Measurements from ENCODE around the gene CA10. TPM values are rescaled to one million over a fixed set of nuclear protein-coding genes. Genes with fewer than 3 reads are reported as not detected.

Gene CA10
- polyA plus RNA-seq, 4 donors = 0.19 to 0.31 TPM; not detected in 2

GRCh38 chr17:52027081-52027480, 131.4 kb downstream of the CA10 start:
- Histone ChIP-seq H3K36me3 (ENCODE audit: control insufficient read depth in 3 of 3, insufficient read depth in 2 of 3, low read depth in 1 of 3, low read length in 3 of 3) (no peaks in the 10 kb centered on the region), H3K4me1 (ENCODE audit: control insufficient read depth in 3 of 3, insufficient read depth in 2 of 3, low read depth in 1 of 3, low read length in 2 of 3) (no peaks in the 10 kb centered on the region), H3K27ac (ENCODE audit: low read depth in 1 of 3, low read length in 2 of 3) (no peak overlapping the region), H3K27me3 (ENCODE audit: control insufficient read depth in 3 of 3, insufficient read depth in 3 of 3, low read length in 3 of 3) (no peaks in the 10 kb centered on the region), H3K9me3 (ENCODE audit: control insufficient read depth in 2 of 2, insufficient read depth in 1 of 2, low read depth in 1 of 2, low read length in 1 of 2) (no peaks in the 10 kb centered on the region), H3K4me3 (ENCODE audit: low read depth in 1 of 3, low read length in 3 of 3) (no peak overlapping the region)
- no peak for DNase-seq
- FAIRE-seq = no peak
- WGBS, 3 donors = 67 to 81% (median 75%) methylated on average over 2 of the region's 2 CpGs

GRCh38 chr17:52026075-52026474, 132.4 kb downstream of the CA10 start:
- no peak for DNase-seq
- 61 to 70% (median 63%) methylated on average over 2 of the region's 2 CpGs for WGBS, 3 donors
- H3K9me3 ChIP-seq (ENCODE audit: control insufficient read depth in 2 of 2, insufficient read depth in 1 of 2, low read depth in 1 of 2, low read length in 1 of 2) = no peaks in the 10 kb centered on the region
- no peaks in the 10 kb centered on the region for H3K27me3 ChIP-seq (ENCODE audit: control insufficient read depth in 3 of 3, insufficient read depth in 3 of 3, low read length in 3 of 3)
- H3K4me1 ChIP-seq (ENCODE audit: control insufficient read depth in 3 of 3, insufficient read depth in 2 of 3, low read depth in 1 of 3, low read length in 2 of 3) = no peaks in the 10 kb centered on the region
- H3K36me3 ChIP-seq (ENCODE audit: control insufficient read depth in 3 of 3, insufficient read depth in 2 of 3, low read depth in 1 of 3, low read length in 3 of 3) = no peaks in the 10 kb centered on the region
- no peak for FAIRE-seq
- no peak overlapping the region for H3K27ac ChIP-seq (ENCODE audit: low read depth in 1 of 3, low read length in 2 of 3)
- no peak overlapping the region for H3K4me3 ChIP-seq (ENCODE audit: low read depth in 1 of 3, low read length in 3 of 3)

DNA sequence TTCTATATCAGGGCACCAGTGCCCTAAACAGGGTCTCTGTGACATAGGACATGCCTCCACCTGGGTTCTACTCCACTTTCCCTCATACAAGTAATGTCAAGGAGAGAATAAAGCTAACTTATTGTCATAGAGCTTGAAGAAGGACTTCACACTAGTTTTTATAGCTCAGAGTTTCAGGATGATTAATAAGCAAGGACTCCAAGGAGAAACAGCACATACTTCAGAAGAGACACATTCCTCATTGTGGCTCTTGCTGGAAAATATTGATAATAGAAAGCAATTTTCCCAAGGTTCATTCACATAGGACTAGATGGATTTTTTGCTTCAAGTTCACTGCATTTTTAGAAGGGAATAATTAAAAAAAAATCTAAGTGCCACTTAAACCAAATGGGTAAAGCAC, 133.3 kb downstream of the CA10 start:
- no peaks in the 10 kb centered on the region for H3K9me3 ChIP-seq (ENCODE audit: control insufficient read depth in 2 of 2, insufficient read depth in 1 of 2, low read depth in 1 of 2, low read length in 1 of 2)
- FAIRE-seq (no peak), DNase-seq (no peak)
- no peak overlapping the region for H3K27ac ChIP-seq (ENCODE audit: low read depth in 1 of 3, low read length in 2 of 3)
- H3K4me1 ChIP-seq (ENCODE audit: control insufficient read depth in 3 of 3, insufficient read depth in 2 of 3, low read depth in 1 of 3, low read length in 2 of 3) = no peaks in the 10 kb centered on the region
- H3K36me3 ChIP-seq (ENCODE audit: control insufficient read depth in 3 of 3, insufficient read depth in 2 of 3, low read depth in 1 of 3, low read length in 3 of 3) = no peaks in the 10 kb centered on the region
- H3K27me3 ChIP-seq (ENCODE audit: control insufficient read depth in 3 of 3, insufficient read depth in 3 of 3, low read length in 3 of 3) = no peaks in the 10 kb centered on the region
- H3K4me3 ChIP-seq (ENCODE audit: low read depth in 1 of 3, low read length in 3 of 3) = no peak overlapping the region

DNA sequence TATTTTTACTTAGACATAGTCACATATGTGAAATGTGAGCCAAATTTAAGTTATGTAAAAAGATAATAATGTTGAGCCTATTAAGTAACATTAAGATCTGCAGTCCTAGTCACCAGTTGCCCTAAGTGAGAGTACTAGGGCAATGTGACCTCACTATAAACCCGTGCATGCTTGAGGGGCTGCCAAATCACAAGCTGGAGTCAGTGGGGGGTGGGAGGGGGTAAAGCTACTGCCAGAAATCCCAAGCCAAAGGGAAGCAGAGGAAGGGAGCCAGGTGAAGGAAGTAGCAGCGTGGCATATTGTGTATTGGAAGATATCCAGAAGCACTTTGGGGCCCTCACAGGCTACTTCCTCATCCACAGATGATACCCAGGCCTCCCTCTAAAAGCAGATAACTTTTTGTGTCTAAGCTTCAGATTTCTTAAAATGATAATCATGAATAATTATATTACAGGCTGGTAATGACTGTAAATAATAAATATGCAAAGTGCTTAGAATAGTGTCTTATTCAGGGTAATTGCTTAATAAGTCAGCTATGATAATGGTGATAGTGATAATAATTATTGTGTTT, 134.1 kb downstream of the CA10 start:
- no peaks in the 10 kb centered on the region for H3K36me3 ChIP-seq (ENCODE audit: control insufficient read depth in 3 of 3, insufficient read depth in 2 of 3, low read depth in 1 of 3, low read length in 3 of 3)
- WGBS, 3 donors = 9 to 26% (median 15%) methylated on average over 2 of the region's 2 CpGs
- H3K4me1 ChIP-seq (ENCODE audit: control insufficient read depth in 3 of 3, insufficient read depth in 2 of 3, low read depth in 1 of 3, low read length in 2 of 3) = no peaks in the 10 kb centered on the region
- H3K9me3 ChIP-seq (ENCODE audit: control insufficient read depth in 2 of 2, insufficient read depth in 1 of 2, low read depth in 1 of 2, low read length in 1 of 2) = no peaks in the 10 kb centered on the region
- H3K4me3 ChIP-seq (ENCODE audit: low read depth in 1 of 3, low read length in 3 of 3) = no peak overlapping the region
- H3K27ac ChIP-seq (ENCODE audit: low read depth in 1 of 3, low read length in 2 of 3) = no peak overlapping the region
- no peak for FAIRE-seq
- H3K27me3 ChIP-seq (ENCODE audit: control insufficient read depth in 3 of 3, insufficient read depth in 3 of 3, low read length in 3 of 3) = no peaks in the 10 kb centered on the region
- no peak for DNase-seq

DNA sequence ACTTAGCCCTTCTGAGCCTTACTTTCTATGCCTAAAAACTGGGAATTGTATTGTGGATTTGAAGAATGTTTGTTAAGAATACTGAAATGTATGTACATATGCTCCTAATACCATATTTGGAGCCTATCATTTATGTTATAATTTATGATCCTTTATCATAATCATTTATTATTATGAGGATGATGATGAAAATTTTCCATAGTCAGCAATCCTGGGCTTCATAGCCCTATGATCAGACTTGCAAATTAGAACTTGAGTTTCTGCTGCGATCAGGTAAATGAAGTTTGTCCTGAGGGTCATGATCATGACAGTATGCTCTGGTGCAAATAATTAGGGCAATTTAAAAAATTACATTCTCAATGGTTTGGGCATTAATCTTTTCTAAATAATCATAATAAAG, 147.4 kb downstream of the CA10 start:
- Histone ChIP-seq H3K9me3 (ENCODE audit: control insufficient read depth in 2 of 2, insufficient read depth in 1 of 2, low read depth in 1 of 2, low read length in 1 of 2) (no peaks in the 10 kb centered on the region), H3K36me3 (ENCODE audit: control insufficient read depth in 3 of 3, insufficient read depth in 2 of 3, low read depth in 1 of 3, low read length in 3 of 3) (no peaks in the 10 kb centered on the region), H3K27ac (ENCODE audit: low read depth in 1 of 3, low read length in 2 of 3) (no peak overlapping the region), H3K4me3 (ENCODE audit: low read depth in 1 of 3, low read length in 3 of 3) (no peak overlapping the region), H3K27me3 (ENCODE audit: control insufficient read depth in 3 of 3, insufficient read depth in 3 of 3, low read length in 3 of 3) (no peaks in the 10 kb centered on the region), H3K4me1 (ENCODE audit: control insufficient read depth in 3 of 3, insufficient read depth in 2 of 3, low read depth in 1 of 3, low read length in 2 of 3) (no peaks in the 10 kb centered on the region)
- DNase-seq (no peak), FAIRE-seq (no peak)
- WGBS, 3 donors = 93 to 97% (median 94%) methylated on average over 1 of the region's 1 CpG

DNA sequence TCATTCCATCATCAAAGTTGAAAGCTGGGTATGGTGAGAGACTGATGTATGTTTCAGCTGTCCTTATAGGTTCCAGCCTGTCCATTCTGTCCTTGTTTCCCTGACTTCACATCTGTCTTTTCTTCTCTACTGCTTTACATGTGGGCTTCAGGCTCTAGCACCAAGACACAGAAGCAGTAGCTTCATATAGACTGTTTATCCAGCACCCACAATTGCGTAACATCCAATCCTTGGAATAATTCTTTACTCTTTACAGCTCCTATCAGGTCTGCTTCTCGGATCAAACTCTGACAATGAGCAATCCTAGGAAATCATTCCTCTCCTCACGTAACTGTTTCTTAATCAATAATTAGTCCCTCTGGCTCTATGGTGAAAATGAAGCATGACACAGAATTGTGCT, 158.9 kb downstream of the CA10 start:
- Histone ChIP-seq H3K4me3 (ENCODE audit: low read depth in 1 of 3, low read length in 3 of 3) (no peak overlapping the region), H3K9me3 (ENCODE audit: control insufficient read depth in 2 of 2, insufficient read depth in 1 of 2, low read depth in 1 of 2, low read length in 1 of 2) (no peaks in the 10 kb centered on the region), H3K36me3 (ENCODE audit: control insufficient read depth in 3 of 3, insufficient read depth in 2 of 3, low read depth in 1 of 3, low read length in 3 of 3) (no peaks in the 10 kb centered on the region), H3K27ac (ENCODE audit: low read depth in 1 of 3, low read length in 2 of 3) (no peak overlapping the region), H3K27me3 (ENCODE audit: control insufficient read depth in 3 of 3, insufficient read depth in 3 of 3, low read length in 3 of 3) (no peaks in the 10 kb centered on the region), H3K4me1 (ENCODE audit: control insufficient read depth in 3 of 3, insufficient read depth in 2 of 3, low read depth in 1 of 3, low read length in 2 of 3) (no peaks in the 10 kb centered on the region)
- FAIRE-seq (no peak), DNase-seq (no peak)
- 72 to 82% (median 76%) methylated on average over 3 of the region's 3 CpGs for WGBS, 3 donors

DNA sequence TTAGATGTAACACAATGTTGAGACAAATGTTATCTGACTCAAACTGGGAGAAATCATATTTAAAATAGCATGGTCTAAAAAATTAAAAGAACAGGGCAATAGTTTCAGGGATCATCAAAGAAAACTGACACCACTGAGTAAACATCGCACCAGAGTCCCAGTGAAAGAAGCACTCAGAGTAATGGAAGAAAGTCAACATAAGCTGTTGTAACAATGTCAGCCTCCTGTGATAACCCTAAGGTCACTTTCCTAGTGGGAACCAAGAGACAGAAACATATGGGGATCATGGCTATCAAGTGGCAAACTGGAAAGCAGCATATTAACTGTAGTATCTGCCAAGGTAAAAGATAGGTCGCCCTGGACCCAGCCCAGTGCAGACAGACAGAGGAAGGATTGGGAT, 160.8 kb downstream of the CA10 start:
- DNase-seq = no peak
- no peak for FAIRE-seq
- Histone ChIP-seq H3K36me3 (ENCODE audit: control insufficient read depth in 3 of 3, insufficient read depth in 2 of 3, low read depth in 1 of 3, low read length in 3 of 3) (no peaks in the 10 kb centered on the region), H3K27me3 (ENCODE audit: control insufficient read depth in 3 of 3, insufficient read depth in 3 of 3, low read length in 3 of 3) (no peaks in the 10 kb centered on the region), H3K27ac (ENCODE audit: low read depth in 1 of 3, low read length in 2 of 3) (no peak overlapping the region), H3K9me3 (ENCODE audit: control insufficient read depth in 2 of 2, insufficient read depth in 1 of 2, low read depth in 1 of 2, low read length in 1 of 2) (no peaks in the 10 kb centered on the region), H3K4me1 (ENCODE audit: control insufficient read depth in 3 of 3, insufficient read depth in 2 of 3, low read depth in 1 of 3, low read length in 2 of 3) (no peaks in the 10 kb centered on the region), H3K4me3 (ENCODE audit: low read depth in 1 of 3, low read length in 3 of 3) (no peak overlapping the region)
- 16 to 56% (median 53%) methylated on average over 2 of the region's 2 CpGs for WGBS, 3 donors

GRCh38 chr17:51995797-51996403, 162.6 kb downstream of the CA10 start:
- H3K27me3 ChIP-seq (ENCODE audit: control insufficient read depth in 3 of 3, insufficient read depth in 3 of 3, low read length in 3 of 3) = no peaks in the 10 kb centered on the region
- H3K9me3 ChIP-seq (ENCODE audit: control insufficient read depth in 2 of 2, insufficient read depth in 1 of 2, low read depth in 1 of 2, low read length in 1 of 2) = no peaks in the 10 kb centered on the region
- FAIRE-seq (no peak), DNase-seq (no peak)
- H3K4me3 ChIP-seq (ENCODE audit: low read depth in 1 of 3, low read length in 3 of 3) = no peak overlapping the region
- no peaks in the 10 kb centered on the region for H3K4me1 ChIP-seq (ENCODE audit: control insufficient read depth in 3 of 3, insufficient read depth in 2 of 3, low read depth in 1 of 3, low read length in 2 of 3)
- H3K27ac ChIP-seq (ENCODE audit: low read depth in 1 of 3, low read length in 2 of 3) = no peak overlapping the region
- no peaks in the 10 kb centered on the region for H3K36me3 ChIP-seq (ENCODE audit: control insufficient read depth in 3 of 3, insufficient read depth in 2 of 3, low read depth in 1 of 3, low read length in 3 of 3)

DNA sequence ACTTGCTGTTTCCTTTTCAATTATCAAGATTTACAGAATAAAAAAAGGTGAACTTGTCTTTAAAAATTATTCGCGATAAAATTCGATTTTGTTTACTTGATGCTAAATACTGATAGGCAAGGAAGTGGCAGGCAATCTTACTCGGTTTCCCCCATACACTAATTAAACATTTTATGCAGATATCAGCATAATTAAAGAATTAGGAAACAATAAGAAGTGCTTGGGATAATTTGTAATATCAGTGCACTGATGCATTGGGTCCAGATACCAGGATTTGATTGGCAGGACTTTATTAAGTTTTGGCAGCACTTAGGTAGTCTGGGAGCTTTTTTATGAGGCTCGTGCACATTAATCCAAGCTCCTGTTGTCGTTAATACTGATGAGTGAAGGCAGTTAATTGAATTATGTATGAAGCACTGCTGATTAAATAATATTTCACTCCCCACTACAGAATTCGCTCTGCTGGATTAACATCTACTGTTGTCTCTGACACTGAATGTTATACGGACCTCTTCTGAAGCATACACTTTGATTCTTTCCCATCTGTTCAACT, 165.6 kb downstream of the CA10 start:
- 74 to 81% (median 75%) methylated on average over 8 of the region's 8 CpGs for WGBS, 3 donors
- FAIRE-seq = no peak
- H3K27me3 ChIP-seq (ENCODE audit: control insufficient read depth in 3 of 3, insufficient read depth in 3 of 3, low read length in 3 of 3) = no peaks in the 10 kb centered on the region
- DNase-seq = no peak
- H3K27ac ChIP-seq (ENCODE audit: low read depth in 1 of 3, low read length in 2 of 3) = no peak overlapping the region
- no peaks in the 10 kb centered on the region for H3K4me1 ChIP-seq (ENCODE audit: control insufficient read depth in 3 of 3, insufficient read depth in 2 of 3, low read depth in 1 of 3, low read length in 2 of 3)
- no peaks in the 10 kb centered on the region for H3K9me3 ChIP-seq (ENCODE audit: control insufficient read depth in 2 of 2, insufficient read depth in 1 of 2, low read depth in 1 of 2, low read length in 1 of 2)
- no peak overlapping the region for H3K4me3 ChIP-seq (ENCODE audit: low read depth in 1 of 3, low read length in 3 of 3)
- H3K36me3 ChIP-seq (ENCODE audit: control insufficient read depth in 3 of 3, insufficient read depth in 2 of 3, low read depth in 1 of 3, low read length in 3 of 3) = no peaks in the 10 kb centered on the region
